HG02610 (cell line): ENCODE data around the gene HOXA5.

Experiments used
- ATAC-seq: cut with Tn5 transposase; IDR thresholded peaks from one replicate; pipeline ENCODE4 v1.9.1; 2021; ENCODE audit warnings: mild to moderate bottlenecking, moderate library complexity; ENCODE audit not compliant: unreplicated experiment

HOXA5 gene

GRCh38 chr7:27109466-27110185, 33.9 kb downstream of the HOXA5 start:
- ATAC-seq = no peak

- ATAC-seq = no peak
Measured at GRCh38 chr7:27108390-27109127, 34.9 kb downstream of the HOXA5 start.

DNA sequence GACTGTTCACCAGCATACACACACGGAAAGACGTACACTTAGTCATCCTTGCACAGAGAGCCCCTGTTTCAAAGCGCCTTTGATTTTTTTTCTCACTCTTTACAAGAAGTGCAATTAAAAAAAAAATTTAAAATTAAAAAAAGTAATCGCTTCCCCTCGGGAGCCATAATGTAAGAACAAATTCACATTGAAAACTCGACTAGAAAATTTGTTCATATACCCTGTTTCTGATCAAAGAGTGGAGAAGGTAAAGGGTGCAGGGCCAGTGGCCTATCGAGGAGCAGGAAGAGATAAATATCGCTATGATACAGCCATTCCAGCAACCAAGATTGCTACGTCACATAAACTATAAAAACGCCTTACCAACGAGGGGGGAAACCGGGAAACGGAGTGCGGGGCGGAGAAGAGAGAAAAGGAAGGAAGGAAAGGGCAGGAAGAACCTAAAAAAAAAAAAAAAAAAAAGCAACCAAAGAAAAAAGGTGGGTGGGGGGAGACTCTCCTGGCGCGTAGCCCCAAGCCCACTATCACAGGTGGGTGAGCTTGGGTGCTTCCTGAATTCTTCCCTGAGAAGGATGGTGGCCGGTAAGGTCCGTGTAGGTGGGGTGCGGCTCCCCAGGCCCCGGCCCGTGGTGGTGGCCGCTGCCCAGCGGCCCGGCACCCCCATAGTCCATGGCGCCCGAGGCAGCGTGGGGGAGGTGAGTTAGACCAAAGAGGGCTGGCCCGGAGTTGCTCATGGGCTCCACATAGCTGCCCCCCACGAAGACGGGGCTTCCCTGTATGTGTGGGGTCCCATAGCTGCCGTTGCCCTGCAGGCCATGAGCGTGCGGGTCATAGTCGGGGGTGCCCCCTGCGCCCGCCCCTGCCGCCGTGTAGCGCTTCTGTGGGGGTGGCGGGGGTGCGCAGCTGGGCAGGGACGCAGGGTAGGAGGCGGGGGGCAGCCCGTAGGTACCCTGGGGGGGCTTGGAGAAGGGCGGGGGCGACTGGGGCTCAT, 35.8 kb downstream of the HOXA5 start:
- no peak for ATAC-seq

GRCh38 chr7:27106901-27107240, 36.6 kb downstream of the HOXA5 start:
- no peak for ATAC-seq

DNA sequence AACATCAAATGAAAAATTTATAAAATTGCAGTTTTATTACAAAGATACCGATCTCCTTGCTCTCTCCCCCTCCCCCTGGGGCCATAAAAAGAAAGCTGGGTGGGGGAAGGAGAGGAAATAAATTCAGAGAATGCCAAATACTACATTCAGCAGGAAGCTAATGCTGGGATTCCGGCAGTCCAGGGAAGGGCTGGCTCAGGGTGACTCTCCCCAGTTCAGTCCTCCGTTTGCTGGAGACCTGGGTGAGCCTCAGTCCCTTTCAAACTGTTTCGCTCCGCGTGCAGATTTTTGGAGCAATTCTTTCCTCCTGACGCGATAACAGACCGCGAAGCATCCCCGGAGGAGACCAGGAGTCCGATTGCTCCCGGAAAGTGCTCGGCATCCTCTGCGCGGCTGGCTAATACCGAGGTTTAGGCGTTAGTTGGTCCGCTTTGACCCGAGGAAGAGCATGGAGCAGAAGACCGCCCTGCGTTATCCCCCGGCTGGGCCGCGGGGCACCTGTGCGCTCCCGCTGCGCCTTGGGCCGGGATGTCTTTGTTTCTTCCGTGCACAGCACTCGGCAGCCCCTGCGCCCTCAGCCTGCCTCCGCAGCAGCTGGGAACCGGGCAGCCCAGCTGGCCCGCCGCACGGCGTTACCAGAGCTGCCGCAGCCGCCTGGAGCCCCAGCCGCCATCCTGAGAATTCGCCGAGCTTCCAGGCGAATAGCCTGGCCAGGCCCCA, 37.1 kb downstream of the HOXA5 start:
- ATAC-seq = no peak

DNA sequence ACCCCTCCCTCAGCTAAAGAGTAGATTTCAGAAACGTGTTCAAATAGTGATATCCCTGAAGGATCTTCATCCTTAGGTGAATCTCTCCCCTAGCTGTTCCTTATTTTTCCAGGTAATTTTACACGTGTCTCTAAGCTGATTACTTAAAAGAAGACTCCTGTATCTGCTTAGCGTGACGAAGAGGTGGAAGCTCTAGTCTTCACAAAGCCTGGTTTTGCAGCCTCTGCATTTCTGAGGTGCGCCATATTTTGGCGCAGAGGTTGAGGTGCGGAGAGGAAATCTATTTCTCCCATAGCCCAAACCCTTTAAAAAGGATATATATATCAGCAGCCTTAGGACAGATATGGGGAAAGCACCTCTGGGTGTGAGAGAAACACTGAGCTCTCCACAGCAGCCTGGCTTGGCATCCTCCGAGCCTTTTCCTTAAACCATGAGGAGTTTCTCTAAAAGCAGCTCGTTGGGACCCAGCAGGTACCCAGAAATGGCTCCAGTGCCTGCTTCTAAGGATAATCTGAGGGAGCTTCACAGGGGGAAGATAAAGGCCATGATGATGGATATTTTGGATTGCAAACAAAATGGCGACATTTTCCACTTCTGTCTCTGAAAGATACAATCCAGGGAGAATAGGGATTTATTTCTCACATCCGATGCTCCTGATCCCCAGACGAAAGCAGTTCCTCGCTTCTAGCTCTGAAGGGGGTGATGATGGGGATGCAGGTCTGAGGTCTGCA, 38.0 kb downstream of the HOXA5 start:
- ATAC-seq = no peak

GRCh38 chr7:27104341-27105058, 39.0 kb downstream of the HOXA5 start:
- ATAC-seq = no peak

DNA sequence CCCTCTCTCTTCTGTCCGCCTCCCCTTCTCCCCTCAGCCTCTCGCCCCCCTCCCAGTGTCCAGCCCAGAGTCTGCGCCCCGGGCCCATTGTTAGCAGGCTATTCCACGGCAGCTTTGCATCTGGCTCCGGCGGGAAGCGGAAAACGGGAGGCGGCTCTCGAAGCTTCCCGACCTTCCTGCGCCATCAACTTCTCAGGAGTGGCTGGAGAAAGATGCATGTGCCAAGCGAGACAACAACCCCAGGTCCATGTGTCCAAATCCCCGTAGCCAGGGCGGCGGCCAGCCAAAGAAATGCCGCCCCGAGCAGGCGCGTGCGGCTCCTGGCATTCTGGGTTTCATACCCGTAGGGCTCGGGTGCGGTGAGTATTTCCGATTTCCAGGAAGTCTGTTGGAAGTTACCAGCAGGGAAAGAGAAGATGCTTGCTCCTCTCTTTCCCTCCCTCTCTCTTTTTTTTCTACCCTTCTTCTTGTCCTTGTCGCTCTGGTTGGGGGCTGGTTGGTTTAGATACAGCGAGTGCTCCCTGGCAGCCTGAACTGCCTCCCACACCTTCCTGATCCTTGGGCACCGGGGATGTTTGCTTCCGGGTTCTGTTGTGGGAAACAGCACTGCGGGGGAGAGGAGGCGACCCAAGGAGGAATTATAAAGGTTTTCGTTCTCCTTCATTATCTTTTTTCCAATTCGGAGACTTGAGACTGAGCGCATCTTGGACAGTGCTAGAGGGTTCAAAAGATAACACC, 39.8 kb downstream of the HOXA5 start:
- no peak for ATAC-seq

DNA sequence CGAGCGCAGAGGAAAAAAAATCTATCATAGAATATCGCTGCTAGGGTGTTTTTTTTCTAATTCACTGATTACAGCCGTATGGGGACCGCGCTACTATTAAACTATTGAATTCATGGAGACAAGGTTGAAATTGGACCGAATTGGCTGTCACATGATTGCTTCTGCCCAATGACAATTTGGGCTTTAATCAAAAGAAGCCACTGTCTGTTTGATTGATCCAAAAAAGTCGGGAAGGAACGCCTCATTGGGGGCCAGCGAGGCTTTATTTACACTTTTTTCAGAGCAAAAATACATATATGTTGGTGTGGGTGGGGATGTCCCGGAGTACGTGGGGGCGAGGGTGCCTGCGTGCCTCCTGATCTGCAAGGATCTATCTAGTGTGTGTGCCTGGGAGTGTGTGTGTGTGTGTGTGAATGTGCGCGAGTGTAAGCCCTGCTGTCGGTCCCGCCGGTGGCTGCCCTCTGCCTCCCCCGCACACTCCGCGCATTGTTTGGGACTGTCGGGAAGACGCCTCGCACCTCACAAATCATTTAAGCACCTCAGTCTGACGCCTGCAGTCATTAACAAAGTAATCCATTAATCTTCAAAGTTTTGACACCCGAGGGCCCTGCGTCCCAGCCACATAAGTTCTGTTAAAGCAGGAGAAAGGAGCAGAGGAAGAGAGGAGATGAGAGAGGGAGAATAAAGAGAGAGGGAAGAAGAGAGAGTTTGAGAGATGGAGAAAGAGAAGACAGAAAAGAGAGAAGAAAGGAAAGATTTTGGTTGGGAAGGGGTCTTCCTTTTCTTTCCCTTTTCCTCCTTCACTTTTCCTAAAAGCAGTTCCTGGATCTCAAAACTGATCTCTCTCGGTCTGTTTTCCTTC, 40.7 kb downstream of the HOXA5 start, which contains the start of gene HOXA2:
Gene HOXA2 (minus strand): TSS at position 103 of the 862 bp plus-strand sequence. CDS start 183 bp downstream, outside the sequence.
- ATAC-seq = no peak

GRCh38 chr7:27101957-27102580, 41.4 kb downstream of the HOXA5 start:
- no peak for ATAC-seq

- ATAC-seq = no peak
Measured at GRCh38 chr7:27101171-27101956, 42.1 kb downstream of the HOXA5 start.

DNA sequence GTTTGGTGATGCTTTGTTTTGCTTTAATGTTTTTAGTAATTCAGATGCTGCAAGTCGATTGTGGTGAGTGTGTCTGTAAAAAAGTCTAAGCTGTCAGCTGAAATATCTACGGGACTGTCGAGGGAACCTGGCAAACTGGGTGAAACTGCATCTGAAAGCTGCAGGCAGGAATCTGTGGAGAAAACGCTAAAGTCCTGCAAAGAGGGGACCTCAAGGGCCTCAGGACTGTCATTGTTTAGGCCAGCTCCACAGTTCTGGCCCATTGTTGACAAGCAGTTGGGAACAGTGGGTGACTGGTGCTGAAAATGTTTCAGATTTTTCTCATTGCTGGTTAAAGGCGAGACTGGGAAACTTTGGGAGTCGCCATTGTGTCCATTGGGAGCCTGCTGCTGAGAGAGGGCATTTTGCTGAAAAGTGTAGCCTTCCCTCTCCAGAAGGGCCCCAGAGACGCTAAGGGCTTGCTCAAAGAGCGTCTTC, 42.7 kb downstream of the HOXA5 start:
- ATAC-seq = no peak

GRCh38 chr7:27099453-27100370, 43.8 kb downstream of the HOXA5 start:
- no peak for ATAC-seq

DNA sequence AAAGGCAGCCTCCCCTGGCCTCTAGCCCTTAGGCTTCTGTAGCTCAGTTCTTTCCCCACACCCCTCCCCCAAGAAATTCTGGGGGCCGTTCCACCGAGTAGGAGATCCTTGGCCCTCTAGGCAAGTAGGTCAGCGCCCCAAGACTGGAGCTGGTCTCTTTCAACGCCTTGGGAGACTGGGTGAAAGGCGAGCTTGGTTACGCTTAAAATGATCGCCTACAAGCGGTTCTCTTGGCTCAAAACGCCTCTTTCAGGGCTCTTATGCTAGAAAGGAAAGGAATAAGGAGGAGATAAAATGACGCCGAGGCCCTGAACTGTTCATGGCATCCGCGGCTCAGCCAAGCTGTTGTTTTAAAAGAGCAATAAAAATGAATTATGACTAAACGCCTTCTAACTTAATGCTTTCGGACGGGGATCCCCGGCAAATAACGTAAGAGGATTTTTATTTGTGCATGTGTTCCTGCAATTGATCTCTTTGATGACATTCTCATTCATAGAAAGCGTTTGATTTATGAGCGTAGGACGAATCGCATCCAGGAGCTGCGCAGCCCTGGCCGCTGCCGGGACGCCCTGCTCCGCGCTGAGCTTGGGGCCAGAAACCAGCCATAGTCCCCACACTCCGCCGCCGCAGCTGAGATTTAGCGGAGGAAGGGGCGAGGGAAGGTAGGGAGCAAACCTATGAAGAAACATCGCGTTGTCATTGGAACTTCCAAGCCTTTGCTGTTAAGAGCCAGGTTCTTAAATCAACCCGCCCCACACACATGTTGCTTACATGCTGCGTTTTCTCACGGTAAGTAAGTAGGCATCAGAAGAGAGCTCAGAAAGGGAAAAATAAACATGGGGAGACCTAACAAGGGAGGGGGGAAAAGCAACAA, 44.7 kb downstream of the HOXA5 start:
- no peak for ATAC-seq
